ENCODE data around the gene CAVIN1.

CAVIN1 gene

DNA sequence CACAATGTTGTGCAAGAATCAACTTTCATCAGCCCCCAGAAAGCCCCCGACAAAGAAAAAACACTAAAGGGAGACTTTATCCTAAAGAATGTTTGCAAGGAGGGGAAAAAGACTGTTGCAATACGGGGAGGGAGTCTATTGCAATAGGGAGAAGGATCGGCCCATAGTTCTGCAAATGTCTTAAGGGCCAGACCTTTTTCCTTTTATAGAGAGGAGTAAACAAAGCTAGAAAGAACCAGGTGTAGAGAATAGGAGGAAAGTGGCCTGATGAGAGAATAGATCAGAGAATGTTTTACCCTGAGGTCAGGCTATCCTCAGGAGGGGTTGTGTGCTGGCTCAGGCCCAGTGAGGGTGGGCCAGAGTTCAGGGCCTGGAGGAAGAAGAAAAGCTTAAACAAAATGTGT is 8.7 kb upstream of the CAVIN1 start:
- Histone ChIP-seq H3K4me1 (ENCODE audit: control insufficient read depth, insufficient read depth, low read length) (no peaks in the 10 kb centered on the region), H3K36me3 (ENCODE audit: control insufficient read depth in 2 of 2, insufficient read depth in 1 of 2, low read length in 2 of 2) (no peaks in the 10 kb centered on the region; a peak in 1 of 3 replicates), H3K27ac (ENCODE audit: extremely low read depth, low read depth, low read length) (no peak overlapping the region), H3K9me3 (ENCODE audit: control insufficient read depth, insufficient read depth, low read depth, low read length) (no peaks in the 10 kb centered on the region), H3K4me3 (ENCODE audit: low read depth, low read length) (no peak overlapping the region)
- ChIA-PET CTCF (interaction anchor here (0.6 to 4.1 kb wide), 8 partner anchors 9 to 158 kb away, joined by 3 to 33 read pairs (median 6); no protein-coding TSS in a partner anchor), POLR2A (interaction anchor here (3.1 kb wide), 1 partner anchor 9 kb away, joined by 14 read pairs; the partner anchor contains the start of gene CAVIN1)
- TF ChIP-seq ZNF544 (tag by site-specific recombination; IDR thresholded peaks at IDR 0.05) (no peak), ZFP37 (tag by site-specific recombination; IDR thresholded peaks at IDR 0.05) (no peak), ZNF654 (tag by site-specific recombination; IDR thresholded peaks at IDR 0.05; ENCODE audit: low read depth) (no peak), ZNF626 (tag by site-specific recombination; IDR thresholded peaks at IDR 0.05) (no peak), ZSCAN16 (tag by site-specific recombination; IDR thresholded peaks at IDR 0.05) (no peak), ZNF354C (tag by site-specific recombination; IDR thresholded peaks at IDR 0.05; ENCODE audit: borderline replicate concordance, low read depth) (no peak), HOXC10 (CRISPR knock-in tag; IDR thresholded peaks at IDR 0.05) (no peak), ZNF561 (tag by site-specific recombination; IDR thresholded peaks at IDR 0.05; ENCODE audit: borderline replicate concordance) (no peak), GFI1B (tag by site-specific recombination; IDR thresholded peaks at IDR 0.05) (no peak)
- TF ChIP-seq, protein P1, sequence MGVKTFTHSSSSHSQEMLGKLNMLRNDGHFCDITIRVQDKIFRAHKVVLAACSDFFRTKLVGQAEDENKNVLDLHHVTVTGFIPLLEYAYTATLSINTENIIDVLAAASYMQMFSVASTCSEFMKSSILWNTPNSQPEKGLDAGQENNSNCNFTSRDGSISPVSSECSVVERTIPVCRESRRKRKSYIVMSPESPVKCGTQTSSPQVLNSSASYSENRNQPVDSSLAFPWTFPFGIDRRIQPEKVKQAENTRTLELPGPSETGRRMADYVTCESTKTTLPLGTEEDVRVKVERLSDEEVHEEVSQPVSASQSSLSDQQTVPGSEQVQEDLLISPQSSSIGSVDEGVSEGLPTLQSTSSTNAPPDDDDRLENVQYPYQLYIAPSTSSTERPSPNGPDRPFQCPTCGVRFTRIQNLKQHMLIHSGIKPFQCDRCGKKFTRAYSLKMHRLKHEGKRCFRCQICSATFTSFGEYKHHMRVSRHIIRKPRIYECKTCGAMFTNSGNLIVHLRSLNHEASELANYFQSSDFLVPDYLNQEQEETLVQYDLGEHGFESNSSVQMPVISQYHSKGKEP (tag by site-specific recombination; IDR thresholded peaks at IDR 0.05): no peak
- TF ChIP-seq, protein P2, sequence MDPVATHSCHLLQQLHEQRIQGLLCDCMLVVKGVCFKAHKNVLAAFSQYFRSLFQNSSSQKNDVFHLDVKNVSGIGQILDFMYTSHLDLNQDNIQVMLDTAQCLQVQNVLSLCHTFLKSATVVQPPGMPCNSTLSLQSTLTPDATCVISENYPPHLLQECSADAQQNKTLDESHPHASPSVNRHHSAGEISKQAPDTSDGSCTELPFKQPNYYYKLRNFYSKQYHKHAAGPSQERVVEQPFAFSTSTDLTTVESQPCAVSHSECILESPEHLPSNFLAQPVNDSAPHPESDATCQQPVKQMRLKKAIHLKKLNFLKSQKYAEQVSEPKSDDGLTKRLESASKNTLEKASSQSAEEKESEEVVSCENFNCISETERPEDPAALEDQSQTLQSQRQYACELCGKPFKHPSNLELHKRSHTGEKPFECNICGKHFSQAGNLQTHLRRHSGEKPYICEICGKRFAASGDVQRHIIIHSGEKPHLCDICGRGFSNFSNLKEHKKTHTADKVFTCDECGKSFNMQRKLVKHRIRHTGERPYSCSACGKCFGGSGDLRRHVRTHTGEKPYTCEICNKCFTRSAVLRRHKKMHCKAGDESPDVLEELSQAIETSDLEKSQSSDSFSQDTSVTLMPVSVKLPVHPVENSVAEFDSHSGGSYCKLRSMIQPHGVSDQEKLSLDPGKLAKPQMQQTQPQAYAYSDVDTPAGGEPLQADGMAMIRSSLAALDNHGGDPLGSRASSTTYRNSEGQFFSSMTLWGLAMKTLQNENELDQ (tag by site-specific recombination; IDR thresholded peaks at IDR 0.05; ENCODE audit: low read depth): no peak

DNA sequence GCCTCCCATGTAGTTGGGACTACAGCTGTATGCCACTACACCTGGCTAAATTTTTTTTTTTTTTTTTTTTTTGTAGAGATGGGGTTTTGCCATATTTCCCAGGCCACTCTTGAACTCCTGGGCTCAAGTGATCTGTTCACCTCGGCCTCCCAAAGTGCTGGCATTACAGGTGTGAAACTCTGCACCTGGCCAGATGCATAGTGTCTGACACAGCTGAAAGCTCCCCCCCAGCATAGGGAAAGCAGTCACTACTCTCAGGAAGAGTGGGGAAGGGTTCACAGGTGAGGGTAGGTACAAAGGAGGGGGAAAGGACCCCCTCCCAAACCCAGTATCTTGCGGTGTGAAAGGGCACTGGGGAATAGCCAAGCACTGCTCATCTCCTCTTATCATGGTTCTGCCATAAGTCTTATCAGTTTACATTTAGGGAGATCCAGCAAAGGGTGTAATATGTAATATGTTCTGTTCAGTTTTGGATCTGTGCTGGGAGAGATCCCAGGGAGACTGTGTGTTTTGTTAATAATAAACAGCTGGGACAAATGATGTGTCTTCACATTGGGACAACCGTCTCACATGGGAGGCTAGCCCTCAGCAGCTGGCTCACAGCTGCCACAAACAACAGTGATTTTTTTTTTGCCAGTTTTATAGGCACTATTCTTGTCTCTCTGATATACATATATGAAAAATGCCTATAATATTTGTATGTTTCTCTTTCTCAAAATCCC is 6.8 kb upstream of the CAVIN1 start:
- no peak overlapping the region for H3K4me3 ChIP-seq (ENCODE audit: low read depth, low read length)
- CTCF ChIA-PET: interaction anchor here (0.5 to 4.1 kb wide), 8 partner anchors 10 to 368 kb away, joined by 3 to 33 read pairs (median 3); partner anchors contain the start of gene COA3

More for the DNA sequence above, 6.8 kb upstream of the CAVIN1 start:
- no peaks in the 10 kb centered on the region for H3K9me3 ChIP-seq (ENCODE audit: control insufficient read depth, insufficient read depth, low read depth, low read length)
- TF ChIP-seq ZEB2 (tag by site-specific recombination; IDR thresholded peaks at IDR 0.05): 0 out of 2 replicates have a peak, but pooled peaks have one; percentile 31
- TF ChIP-seq ZBTB1 (tag by site-specific recombination; IDR thresholded peaks at IDR 0.05): no peak
- TF ChIP-seq ZNF837 (tag by site-specific recombination; IDR thresholded peaks at IDR 0.05): no peak
- no peak for TF ChIP-seq ZNF585B (tag by site-specific recombination; IDR thresholded peaks at IDR 0.05)
- TF ChIP-seq ZBTB20 (tag by site-specific recombination; IDR thresholded peaks at IDR 0.05): no peak
- no peak for TF ChIP-seq ZNF202 (tag by site-specific recombination; IDR thresholded peaks at IDR 0.05; ENCODE audit: borderline replicate concordance)
- TF ChIP-seq, protein P3, sequence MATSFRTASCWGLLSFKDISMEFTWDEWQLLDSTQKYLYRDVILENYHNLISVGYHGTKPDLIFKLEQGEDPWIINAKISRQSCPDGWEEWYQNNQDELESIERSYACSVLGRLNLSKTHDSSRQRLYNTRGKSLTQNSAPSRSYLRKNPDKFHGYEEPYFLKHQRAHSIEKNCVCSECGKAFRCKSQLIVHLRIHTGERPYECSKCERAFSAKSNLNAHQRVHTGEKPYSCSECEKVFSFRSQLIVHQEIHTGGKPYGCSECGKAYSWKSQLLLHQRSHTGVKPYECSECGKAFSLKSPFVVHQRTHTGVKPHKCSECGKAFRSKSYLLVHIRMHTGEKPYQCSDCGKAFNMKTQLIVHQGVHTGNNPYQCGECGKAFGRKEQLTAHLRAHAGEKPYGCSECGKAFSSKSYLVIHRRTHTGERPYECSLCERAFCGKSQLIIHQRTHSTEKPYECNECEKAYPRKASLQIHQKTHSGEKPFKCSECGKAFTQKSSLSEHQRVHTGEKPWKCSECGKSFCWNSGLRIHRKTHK (tag by site-specific recombination; IDR thresholded peaks at IDR 0.05): no peak
- TF ChIP-seq REPIN1 (tag by site-specific recombination; IDR thresholded peaks at IDR 0.05; ENCODE audit: low read depth): no peak
- POLR2A ChIA-PET: interaction anchor here (0.6 to 0.7 kb wide), 3 partner anchors 91 to 545 kb away, joined by 3 to 4 read pairs (median 3); no protein-coding TSS in a partner anchor
- H3K36me3 ChIP-seq (ENCODE audit: control insufficient read depth in 2 of 2, insufficient read depth in 1 of 2, low read length in 2 of 2): no peaks in the 10 kb centered on the region; a peak in 1 of 3 replicates
- no peak overlapping the region for H3K27ac ChIP-seq (ENCODE audit: extremely low read depth, low read depth, low read length)
- H3K4me1 ChIP-seq (ENCODE audit: control insufficient read depth, insufficient read depth, low read length): no peaks in the 10 kb centered on the region

Data from HEK293 (cell line).